SK-N-SH (cell line): ENCODE results near the gene STAC. TPM values are rescaled to one million over a fixed set of nuclear protein-coding genes. Genes with fewer than 3 reads are reported as not detected.

Experiments
- CTCF ChIA-PET: fragments of 300-600, 350-600 bp; formaldehyde crosslinking; extraction: SDS; loops from one replicate; lab custom pipeline; 2021; lab: Yijun Ruan, JAX
- POLR2A ChIA-PET: fragments of 350-600 bp; sonication (Branson Sonifier 250); formaldehyde crosslinking; extraction: SDS; loops from one replicate; lab custom pipeline; 2020; ENCODE audit warnings: antibody characterized with exemption, inconsistent platforms; lab: Yijun Ruan, JAX
- DNase-seq: peaks from one replicate; pipeline ENCODE4 v3.0.0; 2012
- H2AFZ ChIP-seq: fragments of 200-600 bp; sonication (generic); 2 replicates; pipeline ENCODE4 v1.8.1; 2016; ENCODE audit warnings: antibody characterized with exemption, mild to moderate bottlenecking, low read depth
- H3F3A ChIP-seq: fragments of 200-600 bp; sonication (generic); replicated peaks from 2 replicates; pipeline ENCODE3; 2016; ENCODE audit warnings: antibody characterized with exemption, mild to moderate bottlenecking; ENCODE audit not compliant: insufficient read depth
- H3K27ac ChIP-seq, 2 experiments: fragments of 200-500 bp in 1 of 2; fragments of 200-600 bp in 1 of 2; sonication (Bioruptor generic) in 1 of 2; sonication (generic), shearing (Covaris generic) in 1 of 2; 2 replicates each; pipeline versions ENCODE4 v1.5.1 to v1.6.1; 2014 to 2016; ENCODE audit warnings: low read depth in 2 of 2, inconsistent platforms in 1 of 2, low read length in 1 of 2, mild to moderate bottlenecking in 1 of 2, mixed read lengths in 1 of 2
- H3K27me3 ChIP-seq: fragments of 200-600 bp; sonication (generic), shearing (Covaris generic); 2 replicates; pipeline ENCODE4 v1.6.1; 2016; ENCODE audit warnings: mixed run types; ENCODE audit not compliant: insufficient read depth
- H3K36me3 ChIP-seq, 2 experiments: fragments of 200-500 bp in 1 of 2; fragments of 200-600 bp in 1 of 2; sonication (Bioruptor generic) in 1 of 2; sonication (generic) in 1 of 2; replicated peaks in 1 of 2; 2 replicates each; pipeline versions ENCODE3 to v1.5.1; 2014 to 2016; ENCODE audit warnings: low read length in 1 of 2, mild to moderate bottlenecking in 1 of 2; ENCODE audit not compliant: insufficient read depth in 2 of 2, control insufficient read depth in 1 of 2
- H3K4me1 ChIP-seq, 2 experiments: fragments of 200-500 bp in 1 of 2; fragments of 200-600 bp in 1 of 2; sonication (Bioruptor generic) in 1 of 2; sonication (generic), shearing (Covaris generic) in 1 of 2; 2 replicates each; pipeline versions ENCODE4 v1.5.1 to v1.6.1; 2014 to 2016; ENCODE audit warnings: low read depth in 1 of 2, low read length in 1 of 2, mixed run types in 1 of 2; ENCODE audit not compliant: insufficient read depth in 2 of 2, control insufficient read depth in 1 of 2
- H3K4me2 ChIP-seq: fragments of 200-600 bp; sonication (generic), shearing (Covaris generic); 2 replicates; pipeline ENCODE4 v1.6.1; 2017; ENCODE audit warnings: mixed run types
- H3K4me3 ChIP-seq, 2 experiments: fragments of 200-500 bp in 1 of 2; fragments of 200-600 bp in 1 of 2; sonication (Bioruptor generic) in 1 of 2; sonication (generic), shearing (Covaris generic) in 1 of 2; 2 replicates each; pipeline versions ENCODE4 v1.5.1 to v1.8.1; 2014 to 2016; ENCODE audit warnings: low read depth in 2 of 2, inconsistent platforms in 1 of 2, low read length in 1 of 2, mild to moderate bottlenecking in 1 of 2, mixed read lengths in 1 of 2, moderate library complexity in 1 of 2
- H3K79me2 ChIP-seq: fragments of 200-600 bp; sonication (generic); 2 replicates; pipeline ENCODE4 v1.8.1; 2017; ENCODE audit warnings: mild to moderate bottlenecking; ENCODE audit not compliant: insufficient read depth
- H3K9ac ChIP-seq: fragments of 200-600 bp; sonication (generic); 2 replicates; pipeline ENCODE4 v1.6.1; 2017; ENCODE audit warnings: mixed run types
- H3K9me2 ChIP-seq: fragments of 200-600 bp; sonication (generic); 2 replicates; pipeline ENCODE4 v1.6.1; 2017; ENCODE audit warnings: mixed run types
- H3K9me3 ChIP-seq: fragments of 200-600 bp; sonication (generic); 2 replicates; pipeline ENCODE4 v1.6.1; 2017; ENCODE audit warnings: mixed run types, mild to moderate bottlenecking, moderate library complexity
- H4K20me1 ChIP-seq: fragments of 200-600 bp; sonication (generic); 2 replicates; pipeline ENCODE4 v1.6.1; 2017; ENCODE audit warnings: mild to moderate bottlenecking, mixed run types; ENCODE audit not compliant: insufficient read depth
- CHD2 ChIP-seq: fragments of 150-350 bp; IDR thresholded peaks from 2 replicates; pipeline ENCODE4 v1.6.1; 2018; ENCODE audit warnings: low read length; ENCODE audit not compliant: partially characterized antibody
- CTCF ChIP-seq: fragments of 200-600 bp; sonication (generic); IDR thresholded peaks from 2 replicates; pipeline ENCODE4 v1.6.1; 2017; ENCODE audit warnings: antibody characterized with exemption, mild to moderate bottlenecking, moderate library complexity
- ELF1 ChIP-seq: IDR thresholded peaks from 2 replicates; pipeline ENCODE4 v1.4.0; 2012
- EP300 ChIP-seq, 2 experiments: IDR thresholded peaks; 2 replicates each; pipeline versions ENCODE4 v1.4.0 to v1.6.1; 2012; ENCODE audit warnings: borderline replicate concordance in 1 of 2, low read depth in 1 of 2, low read length in 1 of 2
- FOSL2 ChIP-seq: IDR thresholded peaks from 2 replicates; pipeline ENCODE4 v1.4.0; 2012; ENCODE audit warnings: low read depth, mild to moderate bottlenecking, moderate library complexity, borderline replicate concordance
- FOXJ3 ChIP-seq: sonication (generic); formaldehyde crosslinking; IDR thresholded peaks from 2 replicates; pipeline ENCODE4 v1.5.1; 2020; ENCODE audit warnings: mild to moderate bottlenecking, missing genetic modification reagents
- FOXM1 ChIP-seq: IDR thresholded peaks from 2 replicates; pipeline ENCODE4 v1.4.0; 2012; ENCODE audit warnings: low read depth, mild to moderate bottlenecking
- GABPA ChIP-seq: IDR thresholded peaks from 2 replicates; pipeline ENCODE4 v1.4.0; 2012; ENCODE audit warnings: low read depth, mild to moderate bottlenecking
- GATA2 ChIP-seq: sonication (generic); formaldehyde crosslinking; IDR thresholded peaks from 2 replicates; pipeline ENCODE4 v1.5.0; 2020; ENCODE audit warnings: mild to moderate bottlenecking, missing genetic modification reagents
- IRF3 ChIP-seq: fragments of 150-350 bp; IDR thresholded peaks from 2 replicates; pipeline ENCODE4 v1.6.1; 2016; ENCODE audit warnings: mild to moderate bottlenecking, low read depth, low read length
- JUND ChIP-seq: IDR thresholded peaks from 2 replicates; pipeline ENCODE4 v1.4.0; 2012
- MAX ChIP-seq: IDR thresholded peaks from 2 replicates; pipeline ENCODE4 v1.4.0; 2012; ENCODE audit warnings: low read depth
- MEF2A ChIP-seq: IDR thresholded peaks from 2 replicates; pipeline ENCODE4 v1.4.0; 2012; ENCODE audit warnings: low read depth, borderline replicate concordance
- MXI1 ChIP-seq: IDR thresholded peaks from 2 replicates; pipeline ENCODE4 v1.6.1; 2012; ENCODE audit warnings: mild to moderate bottlenecking, low read depth, low read length, improper control_type of control experiment
- NRF1 ChIP-seq: IDR thresholded peaks from 2 replicates; pipeline ENCODE4 v1.6.1; 2012; ENCODE audit warnings: low read depth, mild to moderate bottlenecking, low read length
- PBX3 ChIP-seq: IDR thresholded peaks from 2 replicates; pipeline ENCODE4; 2012
- RAD21 ChIP-seq: IDR thresholded peaks from 2 replicates; pipeline ENCODE4 v1.6.1; 2012; ENCODE audit warnings: mild to moderate bottlenecking, low read length
- RCOR1 ChIP-seq: fragments of 150-350 bp; IDR thresholded peaks from 2 replicates; pipeline ENCODE4 v1.6.1; 2017; ENCODE audit warnings: antibody characterized with exemption, low read length
- REST ChIP-seq: IDR thresholded peaks from 2 replicates; pipeline ENCODE4 v1.6.1; 2012; ENCODE audit warnings: mild to moderate bottlenecking, low read depth, low read length, moderate library complexity
- RFX5 ChIP-seq: IDR thresholded peaks from 2 replicates; pipeline ENCODE4 v1.6.1; 2012; ENCODE audit warnings: mild to moderate bottlenecking, improper control_type of control experiment, low read length
- RXRA ChIP-seq: IDR thresholded peaks from 2 replicates; pipeline ENCODE4 v1.4.0; 2012; ENCODE audit warnings: low read depth, mild to moderate bottlenecking, borderline replicate concordance
- SIN3A ChIP-seq: IDR thresholded peaks from 2 replicates; pipeline ENCODE4 v1.6.1; 2012; ENCODE audit warnings: low read depth, mild to moderate bottlenecking, low read length, moderate library complexity, borderline replicate concordance
- SMC3 ChIP-seq: IDR thresholded peaks from 2 replicates; pipeline ENCODE4 v1.6.1; 2012; ENCODE audit warnings: low read depth, low read length, improper control_type of control experiment
- TAF1 ChIP-seq: IDR thresholded peaks from 2 replicates; pipeline ENCODE4 v1.6.1; 2012; ENCODE audit warnings: low read depth, mild to moderate bottlenecking, low read length, moderate library complexity, borderline replicate concordance
- TCF12 ChIP-seq: IDR thresholded peaks from 2 replicates; pipeline ENCODE4 v1.4.0; 2012
- TEAD4 ChIP-seq: IDR thresholded peaks from 2 replicates; pipeline ENCODE4 v1.4.0; 2012; ENCODE audit warnings: mild to moderate bottlenecking, borderline replicate concordance; ENCODE audit not compliant: insufficient read depth
- USF2 ChIP-seq: fragments of 150-350 bp; IDR thresholded peaks from 2 replicates; pipeline ENCODE4 v1.6.1; 2017; ENCODE audit warnings: antibody characterized with exemption, low read length, low read depth, borderline replicate concordance
- YY1 ChIP-seq: IDR thresholded peaks from 2 replicates; pipeline ENCODE4 v1.4.0; 2012; ENCODE audit warnings: low read depth, mild to moderate bottlenecking
- WGBS: methylation state at CpG from one replicate; pipeline ENCODE4 v1.1.6; 2017; ENCODE audit warnings: low lambda C conversion rate; 5-methylcytosine and 5-hydroxymethylcytosine counted together
- polyA plus RNA-seq, 3 experiments: library from polyadenylated mRNA; depleted of rRNA; stranded (reverse); fragments of >200 nt; gene quantifications; 2 replicates each; pipeline ENCODE4 v1.2.3, GENCODE V29; 2012

STAC gene
- polyA plus RNA-seq, 1 of the 3 experiments (the other 2 are of a cell fraction), result 25.0 TPM

GRCh38 chr3:36444909-36445308 is 64.6 kb downstream of the STAC start:
- H3K9ac ChIP-seq, result no peak overlapping the region
- H3K27ac ChIP-seq, result peak overlapping the region in 1 of 2 experiments; percentile 53; a peak in 2 of 4 replicates
- no peak overlapping the region for H3K4me2 ChIP-seq
- peaks cover 14 to 42% of the 10 kb centered on the region in 2 experiments for H3K36me3 ChIP-seq
- no peak for DNase-seq
- no peaks in the 10 kb centered on the region for H3K9me2 ChIP-seq
- ChIA-PET CTCF (no interaction called here), POLR2A (no interaction called here)
- H3K27me3 ChIP-seq, result no peaks in the 10 kb centered on the region
- H3F3A ChIP-seq, result peaks cover 39% of the 10 kb centered on the region
- H3K4me1 ChIP-seq, result peaks cover 8 to 24% of the 10 kb centered on the region in 2 experiments; a peak in 2 of 4 replicates
- H2AFZ ChIP-seq, result no peak overlapping the region
- no peak overlapping the region for H3K4me3 ChIP-seq
- no peaks in the 10 kb centered on the region for H4K20me1 ChIP-seq
- H3K9me3 ChIP-seq, result no peaks in the 10 kb centered on the region
- 69% methylated on average over 1 of the region's 1 CpG for WGBS
- no peaks in the 10 kb centered on the region for H3K79me2 ChIP-seq
- TF ChIP-seq TEAD4 (no peak), RCOR1 (no peak), TAF1 (no peak), YY1 (no peak), REST (no peak), PBX3 (peak; percentile 69), RFX5 (no peak), GABPA (no peak), SMC3 (no peak), EP300 (IDR thresholded peaks at IDR 0.05; ENCODE audit: borderline replicate concordance in 1 of 2, low read depth in 1 of 2, low read length in 1 of 2) (peak in 1 of 2 experiments; percentile 44; a peak in 1 of 4 replicates), CHD2 (no peak), NRF1 (no peak), RXRA (0 out of 2 replicates have a peak, but pooled peaks have one; percentile 12), IRF3 (no peak), MEF2A (peak; percentile 69), MAX (no peak), FOXM1 (no peak), CTCF (no peak), FOXJ3 (CRISPR knock-in tag) (no peak), ELF1 (no peak), GATA2 (no peak), SIN3A (no peak), RAD21 (no peak), USF2 (no peak), FOSL2 (peak; percentile 64; the same call in 1 of the 2 replicates), JUND (peak; percentile 47), MXI1 (no peak), TCF12 (peak; percentile 49)
